Heart right ventricle (tissue), 16 donors: Measurements from ENCODE around the gene NCDN. TPM values are rescaled to one million over a fixed set of nuclear protein-coding genes. Genes with fewer than 3 reads are reported as not detected.
A peak's percentile ranks its signal among the peaks of the same experiment; 100 is the strongest.

Experiments used
- ATAC-seq, 8 donors: fragments of 200-7000 bp; cut with Tn5 transposase; one replicate each; pipeline ENCODE4 v1.9.1; 2020; ENCODE audit warnings: mild to moderate bottlenecking in 8 of 8, moderate library complexity in 8 of 8, moderate number of reproducible peaks in 1 of 8
- DNase-seq, 2 donors: peaks; one replicate each; pipeline ENCODE4 v3.0.0-alpha.2; 2020
- H3K27ac ChIP-seq, 10 donors: fragments of 200-600 bp; sonication (generic) in 2 of 10; one replicate each; pipeline versions ENCODE4 v1.5.0 to v1.8.0; 2020 to 2022; ENCODE audit warnings: mild to moderate bottlenecking in 3 of 10
- H3K27me3 ChIP-seq, 7 donors: fragments of 200-600 bp; one replicate each; pipeline ENCODE4 v1.8.0; 2021 to 2022; ENCODE audit warnings: mild to moderate bottlenecking in 2 of 7
- H3K36me3 ChIP-seq, 9 donors: fragments of 200-600 bp; sonication (generic) in 1 of 9; one replicate each; pipeline versions ENCODE4 v1.5.0 to v1.8.0; 2020 to 2022; ENCODE audit warnings: mild to moderate bottlenecking in 2 of 9
- H3K4me1 ChIP-seq, 9 donors: fragments of 200-600 bp; sonication (generic) in 1 of 9; one replicate each; pipeline versions ENCODE4 v1.5.0 to v1.8.0; 2020 to 2022; ENCODE audit warnings: mild to moderate bottlenecking in 4 of 9
- H3K4me3 ChIP-seq, 10 donors: fragments of 200-600 bp; sonication (generic) in 2 of 10; one replicate each; pipeline versions ENCODE4 v1.5.0 to v1.8.0; 2020 to 2022; ENCODE audit warnings: mild to moderate bottlenecking in 7 of 10, moderate library complexity in 2 of 10
- H3K9me3 ChIP-seq, 11 donors: fragments of 200-600 bp in 10 of 11; sonication (generic) in 2 of 11; one replicate each; pipeline versions ENCODE4 v1.5.0 to v1.8.0; 2013 to 2022; ENCODE audit warnings: mild to moderate bottlenecking in 2 of 11, control low read depth in 1 of 11, moderate library complexity in 1 of 11
- CTCF ChIP-seq, 9 donors: fragments of 200-600 bp; sonication (generic) in 2 of 9; IDR thresholded peaks; one replicate each; pipeline versions ENCODE4 v1.5.0 to v1.8.0; 2021 to 2022; ENCODE audit warnings: antibody characterized with exemption in 9 of 9, mild to moderate bottlenecking in 5 of 9, moderate library complexity in 1 of 9
- WGBS, 2 donors: extraction: QIAGEN DNeasy Blood & Tissue Kit; methylation state at CpG; one replicate each; pipeline ENCODE4 v1.1.7; 2013; ENCODE audit warnings: inconsistent platforms in 1 of 2; 5-methylcytosine and 5-hydroxymethylcytosine counted together
- intact Hi-C, 10 donors: fragments of 100-400 bp; cut with DNase I; formaldehyde crosslinking; loops; one replicate each; pipeline versions ENCODE4 v1.11.1 to v1.14.2; 2022
- polyA plus RNA-seq, 2 donors: library from polyadenylated mRNA; stranded (reverse); fragments of 200-250 nt; gene quantifications; one replicate each; pipeline ENCODE4 v1.2.3, GENCODE V29; 2013
- total RNA-seq, 10 donors: library from RNA; stranded (reverse); fragmentation: NEBNext Ultra II Directional in 3 of 10; extraction: Animal tissue kit (Norgen Biotek cat#: 25700) in 3 of 10; gene quantifications; one replicate each; pipeline versions ENCODE4 v1.2.1 to v1.2.4, GENCODE V29; 2021 to 2023
- donor health status: Arrhythmogenic right ventricular cardiomyopathy.
- donor health status: ischemic (EF 13 %, LVEDD 7.1; RV severe dilation, severe dysfunction).
- donor health status: healthy with polysubstance abuse.
- donor health status: DM: no; HTN: yes; CAD: no.
- donor health status: DM: no; HTN: no; CAD: no.
- donor health status: ischemic (EF 25% LVEDD 6.9; RV normal size, moderate dysfunction).
- donor health status: ischemic (EF 25% LVEDD 5.7; RV mildly dilated, moderate dysfunction).
- donor health status: healthy.
- donor health status: DM: yes; HTN: yes; CAD: no.
- donor health status: Ischemic cardiomyopathy.
- donor health status: ischemic (EF 35%, LVEDD 5.7; RV mildly dilated, moderate dysfunction).
- donor health status: nonischemic (EF 11% LVEDD 7.7; RV severe dilation, severe dysfunction).
- donor health status: DM: yes; HTN: yes; CAD: no.
- donor health status: PGD.
- donor health status: ischemic (EF 29% LVEDD 5.4; RV normal size, mild dysfunction).
- donor health status: nonischemic (EF 23%, LVEDD 6.1; RV moderate dilation, normal function).

The NCDN gene
- total and polyA plus RNA-seq, 12 donors: 15.3 to 51.7 (median 33.2) TPM

DNA sequence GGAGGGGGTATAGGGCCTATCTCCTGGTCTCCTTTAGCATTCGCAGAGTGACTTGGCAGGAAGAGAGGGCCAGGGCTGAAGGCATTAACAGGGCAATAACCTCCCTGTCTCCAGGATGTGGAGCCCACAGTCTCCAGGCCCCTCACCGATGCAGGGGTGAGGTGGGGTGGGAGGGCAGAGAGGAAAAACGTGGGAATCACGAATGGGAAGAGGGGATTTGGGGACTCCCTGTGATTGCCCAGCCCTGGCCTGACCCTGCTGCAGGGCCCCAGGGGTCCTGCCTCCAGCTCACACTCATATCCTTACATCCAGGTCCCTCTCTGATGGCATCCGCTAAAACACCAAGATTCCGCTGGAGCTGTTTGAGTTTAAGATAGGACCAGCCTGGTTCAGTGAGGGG is 30.1 kb downstream of the NCDN start:
- whole genome bisulfite sequencing, 2 donors: 79 to 80% methylated on average over 6 of the region's 6 CpGs
- Histone ChIP-seq H3K9me3 (no peaks in the 10 kb centered on the region), H3K27me3 (no peaks in the 10 kb centered on the region), H3K27ac (no peak overlapping the region), H3K36me3 (peaks cover 0 to 11% (median 0%) of the 10 kb centered on the region in 9 donors), H3K4me3 (no peak overlapping the region), H3K4me1 (no peaks in the 10 kb centered on the region)
- ATAC-seq (no peak), DNase-seq (no peak)
- intact Hi-C loops: no loop called here
- no peak for TF ChIP-seq CTCF (IDR thresholded peaks at IDR 0.05)

DNA sequence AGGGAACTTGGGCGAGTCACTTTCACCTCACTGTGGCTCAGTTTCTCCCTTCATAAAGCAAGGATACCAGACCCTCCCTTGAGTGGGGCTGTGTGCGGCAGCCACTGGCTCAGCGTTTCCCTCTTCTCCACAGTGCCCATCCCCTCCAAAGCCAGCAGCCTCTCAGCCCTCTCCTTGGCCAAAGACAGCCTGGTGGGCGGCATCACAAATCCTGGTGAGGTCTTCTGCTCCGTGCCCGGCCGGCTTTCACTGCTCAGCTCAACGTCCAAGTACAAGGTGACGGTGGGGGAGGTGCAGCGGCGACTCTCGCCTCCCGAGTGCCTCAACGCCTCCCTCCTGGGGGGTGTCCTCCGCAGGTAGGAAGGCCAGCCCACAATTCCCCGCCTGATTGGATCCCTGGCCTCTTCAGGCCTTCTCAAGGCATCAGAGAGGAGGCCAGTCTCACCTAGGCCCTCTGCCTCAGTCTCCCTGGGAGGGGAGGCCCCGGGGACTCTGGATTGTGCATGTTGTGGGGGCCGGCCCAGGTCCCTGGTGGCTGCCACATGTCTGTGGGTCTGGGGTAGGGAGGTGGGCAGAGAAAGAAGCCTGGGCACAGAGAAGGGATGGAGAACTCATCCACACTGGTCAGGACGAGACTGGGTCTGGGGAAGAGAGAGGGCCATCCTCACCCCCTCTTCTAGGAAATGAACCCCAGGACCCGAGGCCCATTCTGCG is 30.8 kb downstream of the NCDN start:
- TF ChIP-seq CTCF (IDR thresholded peaks at IDR 0.05): no peak
- intact Hi-C loops: no loop called here
- H3K36me3 ChIP-seq: peaks cover 0 to 11% (median 0%) of the 10 kb centered on the region in 9 donors
- no peaks in the 10 kb centered on the region for H3K9me3 ChIP-seq
- no peak overlapping the region for H3K4me3 ChIP-seq
- no peaks in the 10 kb centered on the region for H3K27me3 ChIP-seq
- 71 to 75% methylated on average over 21 of the region's 21 CpGs for WGBS, 2 donors
- DNase-seq (no peak), ATAC-seq (peak in 1 of 8 donors; percentile 20)
- H3K27ac ChIP-seq: no peak overlapping the region
- no peaks in the 10 kb centered on the region for H3K4me1 ChIP-seq

DNA sequence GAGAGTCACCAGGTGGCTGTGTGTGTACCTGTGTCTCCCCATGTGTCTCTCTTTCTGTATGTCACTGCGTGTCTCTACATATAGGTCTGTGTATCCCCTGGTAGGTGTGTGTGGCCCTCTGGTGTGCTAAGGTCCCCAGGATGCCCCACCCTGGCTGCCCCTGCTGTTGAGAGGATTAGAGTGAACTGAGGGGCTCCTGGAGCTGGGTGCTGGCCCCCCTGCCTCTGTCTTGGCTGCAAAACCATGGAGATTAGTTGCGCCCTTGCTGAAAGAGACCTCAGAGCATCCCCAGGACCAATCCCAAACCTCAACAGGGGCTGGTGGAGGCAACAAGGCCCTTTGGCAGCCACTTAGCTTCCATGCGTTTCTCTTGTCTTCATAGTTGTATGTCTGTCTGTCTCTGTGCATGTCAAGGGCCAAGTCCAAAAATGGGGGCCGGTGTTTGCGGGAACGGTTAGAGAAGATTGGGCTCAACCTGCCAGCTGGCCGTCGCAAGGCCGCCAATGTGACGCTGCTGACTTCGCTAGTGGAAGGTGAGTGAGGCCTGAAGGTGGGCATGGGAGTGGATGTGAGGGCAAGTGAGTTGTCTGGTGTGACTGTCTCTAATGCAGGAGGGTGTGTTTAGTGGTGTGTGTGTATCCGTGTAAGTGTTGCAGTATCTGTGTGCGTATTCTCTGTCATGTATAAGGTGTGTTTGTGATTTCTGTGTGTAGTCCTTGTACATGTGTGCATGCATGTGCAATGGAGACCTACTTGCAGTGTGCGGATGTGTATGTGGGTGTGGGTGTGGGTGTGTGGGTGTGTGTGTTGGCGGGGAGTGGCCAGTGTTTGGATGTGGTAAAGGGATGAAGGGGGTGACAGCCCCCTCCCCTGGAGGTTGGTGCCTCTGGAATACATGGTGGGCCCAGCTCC is 32.2 kb downstream of the NCDN start:
- WGBS, 2 donors: 94 to 96% methylated on average over 15 of the region's 15 CpGs
- no peaks in the 10 kb centered on the region for H3K9me3 ChIP-seq

More for the DNA sequence above, 32.2 kb downstream of the NCDN start:
- Histone ChIP-seq H3K27me3 (no peaks in the 10 kb centered on the region), H3K4me1 (no peaks in the 10 kb centered on the region), H3K27ac (no peak overlapping the region), H3K4me3 (no peak overlapping the region), H3K36me3 (peaks cover 0 to 11% (median 0%) of the 10 kb centered on the region in 9 donors)
- ATAC-seq (no peak), DNase-seq (no peak)
- no peak for TF ChIP-seq CTCF (IDR thresholded peaks at IDR 0.05)
- intact Hi-C loops: no loop called here
